Measurements from ENCODE around the gene NCDN. TPM values are rescaled to one million over a fixed set of nuclear protein-coding genes. Genes with fewer than 3 reads are reported as not detected.
A peak's percentile ranks its signal among the peaks of the same experiment; 100 is the strongest.

NCDN gene
- total RNA-seq, 1 donor, result 30.0 TPM

GRCh38 chr1:35600593-35600992 is 43.0 kb downstream of the NCDN start:
- DNase-seq (ENCODE audit: insufficient read length, low spot score, missing footprints), result no peak
- TF ChIP-seq CTCF (IDR thresholded peaks at IDR 0.05; ENCODE audit: extremely low read depth, low read depth, low read length), result no peak
- Histone ChIP-seq H3K9me3 (ENCODE audit: low read depth, low read length) (no peaks in the 10 kb centered on the region), H3K27ac (ENCODE audit: low read depth, low read length) (no peak overlapping the region), H3K27me3 (ENCODE audit: insufficient read depth, low read length) (no peaks in the 10 kb centered on the region), H4K20me1 (ENCODE audit: insufficient read depth, low read length) (peaks cover under 1% of the 10 kb centered on the region), H3K36me3 (ENCODE audit: insufficient read depth, low read length) (peaks cover 45% of the 10 kb centered on the region), H3K79me2 (ENCODE audit: insufficient read depth, low read length) (no peaks in the 10 kb centered on the region), H3K4me3 (ENCODE audit: insufficient read depth, low read length) (no peak overlapping the region), H3K4me1 (ENCODE audit: insufficient read depth, low read length) (peaks cover 11% of the 10 kb centered on the region), H3K4me2 (ENCODE audit: insufficient read depth, low read length) (no peak overlapping the region), H2AFZ (ENCODE audit: low read length) (no peak overlapping the region)

GRCh38 chr1:35603468-35603867 is 45.9 kb downstream of the NCDN start:
- Histone ChIP-seq H3K4me2 (ENCODE audit: insufficient read depth, low read length) (no peak overlapping the region), H3K4me1 (ENCODE audit: insufficient read depth, low read length) (peaks cover 26% of the 10 kb centered on the region), H3K79me2 (ENCODE audit: insufficient read depth, low read length) (peaks cover 8% of the 10 kb centered on the region), H3K9me3 (ENCODE audit: low read depth, low read length) (no peaks in the 10 kb centered on the region), H4K20me1 (ENCODE audit: insufficient read depth, low read length) (peaks cover 7% of the 10 kb centered on the region), H3K36me3 (ENCODE audit: insufficient read depth, low read length) (peaks cover 51% of the 10 kb centered on the region), H3K27ac (ENCODE audit: low read depth, low read length) (no peak overlapping the region), H2AFZ (ENCODE audit: low read length) (no peak overlapping the region), H3K27me3 (ENCODE audit: insufficient read depth, low read length) (no peaks in the 10 kb centered on the region), H3K4me3 (ENCODE audit: insufficient read depth, low read length) (no peak overlapping the region)
- no peak for TF ChIP-seq CTCF (IDR thresholded peaks at IDR 0.05; ENCODE audit: extremely low read depth, low read depth, low read length)
- no peak for DNase-seq (ENCODE audit: insufficient read length, low spot score, missing footprints)

DNA sequence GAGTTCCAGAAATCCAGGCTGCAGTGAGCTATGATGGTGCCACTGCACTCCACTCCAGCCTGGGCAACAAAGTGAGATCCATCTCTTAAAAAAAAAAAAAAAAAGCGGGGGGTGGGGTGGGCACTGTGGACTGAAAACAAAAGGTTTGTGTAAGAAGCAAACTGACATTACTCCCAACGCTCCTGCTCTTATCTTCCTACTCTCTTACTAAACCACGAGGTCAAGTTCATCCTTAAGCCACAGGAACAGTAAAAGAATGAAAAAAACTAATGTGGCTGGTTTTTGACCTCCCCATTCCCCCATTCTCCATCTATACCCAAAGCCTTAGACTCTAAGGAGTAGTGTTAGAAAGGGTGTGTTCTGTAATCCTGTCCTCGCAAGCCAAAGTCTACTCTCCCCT is 46.3 kb downstream of the NCDN start:
- H2AFZ ChIP-seq (ENCODE audit: low read length), result no peak overlapping the region
- no peak for DNase-seq (ENCODE audit: insufficient read length, low spot score, missing footprints)
- H3K79me2 ChIP-seq (ENCODE audit: insufficient read depth, low read length), result peaks cover 13% of the 10 kb centered on the region
- H4K20me1 ChIP-seq (ENCODE audit: insufficient read depth, low read length), result peaks cover 7% of the 10 kb centered on the region
- no peaks in the 10 kb centered on the region for H3K27me3 ChIP-seq (ENCODE audit: insufficient read depth, low read length)
- H3K36me3 ChIP-seq (ENCODE audit: insufficient read depth, low read length), result peaks cover 56% of the 10 kb centered on the region
- peaks cover 26% of the 10 kb centered on the region for H3K4me1 ChIP-seq (ENCODE audit: insufficient read depth, low read length)
- H3K4me3 ChIP-seq (ENCODE audit: insufficient read depth, low read length), result no peak overlapping the region
- H3K27ac ChIP-seq (ENCODE audit: low read depth, low read length), result peak overlapping the region; percentile 17
- no peak overlapping the region for H3K4me2 ChIP-seq (ENCODE audit: insufficient read depth, low read length)
- no peak for TF ChIP-seq CTCF (IDR thresholded peaks at IDR 0.05; ENCODE audit: extremely low read depth, low read depth, low read length)
- H3K9me3 ChIP-seq (ENCODE audit: low read depth, low read length), result no peaks in the 10 kb centered on the region

DNA sequence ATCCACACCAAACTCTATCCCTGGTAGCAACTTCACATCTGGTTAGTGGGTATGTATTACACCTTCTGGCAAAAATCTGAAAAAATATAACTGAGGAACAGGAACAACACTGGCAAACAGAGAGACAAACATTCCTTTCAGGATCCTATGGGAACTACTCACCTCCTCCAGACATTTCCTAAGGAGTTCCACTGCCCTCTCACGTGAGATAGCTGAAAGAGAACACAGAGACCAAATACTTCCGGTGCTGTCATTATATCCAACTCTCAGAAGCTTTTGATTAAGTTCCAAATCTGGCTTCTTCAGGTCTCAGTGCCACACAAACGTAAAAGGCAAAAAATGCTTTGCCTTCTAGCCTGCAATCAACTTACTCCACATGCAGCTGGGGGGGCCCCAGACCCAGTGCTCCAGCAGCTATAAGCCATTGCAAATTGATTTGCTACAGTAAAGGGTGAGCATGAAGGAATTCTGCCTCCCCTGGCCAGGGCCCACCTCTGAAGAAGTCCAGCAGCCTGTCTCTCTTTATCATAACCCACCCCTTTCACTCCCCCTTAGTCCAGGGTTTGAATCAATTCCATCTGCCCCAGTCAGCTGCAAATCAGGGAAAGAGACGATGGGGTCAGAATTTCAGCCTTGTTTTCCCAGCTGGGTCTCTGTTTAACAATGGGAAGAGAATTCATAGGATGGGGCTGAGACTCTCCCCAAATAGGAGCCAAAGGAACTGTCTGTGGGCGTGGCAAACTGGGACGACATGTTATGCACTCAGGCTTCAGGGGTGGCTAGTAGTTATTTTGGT is 47.7 kb downstream of the NCDN start:
- H3K9me3 ChIP-seq (ENCODE audit: low read depth, low read length), result no peaks in the 10 kb centered on the region
- no peaks in the 10 kb centered on the region for H3K27me3 ChIP-seq (ENCODE audit: insufficient read depth, low read length)
- no peak overlapping the region for H3K4me3 ChIP-seq (ENCODE audit: insufficient read depth, low read length)
- H3K36me3 ChIP-seq (ENCODE audit: insufficient read depth, low read length), result peaks cover 64% of the 10 kb centered on the region
- H4K20me1 ChIP-seq (ENCODE audit: insufficient read depth, low read length), result peaks cover 7% of the 10 kb centered on the region
- no peak overlapping the region for H2AFZ ChIP-seq (ENCODE audit: low read length)
- H3K79me2 ChIP-seq (ENCODE audit: insufficient read depth, low read length), result peaks cover 22% of the 10 kb centered on the region
- peak overlapping the region; percentile 73 for H3K27ac ChIP-seq (ENCODE audit: low read depth, low read length)
- no peak for DNase-seq (ENCODE audit: insufficient read length, low spot score, missing footprints)
- H3K4me2 ChIP-seq (ENCODE audit: insufficient read depth, low read length), result peak overlapping the region; percentile 66
- peaks cover 26% of the 10 kb centered on the region for H3K4me1 ChIP-seq (ENCODE audit: insufficient read depth, low read length)
- no peak for TF ChIP-seq CTCF (IDR thresholded peaks at IDR 0.05; ENCODE audit: extremely low read depth, low read depth, low read length)

Measured in osteoblast (primary cell).